Measurements from ENCODE around the gene CNTN4.

CNTN4 gene

GRCh38 chr3:3105815-3106214, 1007.1 kb downstream of the CNTN4 start:
- no peak for DNase-seq (ENCODE audit: low spot score)

DNA sequence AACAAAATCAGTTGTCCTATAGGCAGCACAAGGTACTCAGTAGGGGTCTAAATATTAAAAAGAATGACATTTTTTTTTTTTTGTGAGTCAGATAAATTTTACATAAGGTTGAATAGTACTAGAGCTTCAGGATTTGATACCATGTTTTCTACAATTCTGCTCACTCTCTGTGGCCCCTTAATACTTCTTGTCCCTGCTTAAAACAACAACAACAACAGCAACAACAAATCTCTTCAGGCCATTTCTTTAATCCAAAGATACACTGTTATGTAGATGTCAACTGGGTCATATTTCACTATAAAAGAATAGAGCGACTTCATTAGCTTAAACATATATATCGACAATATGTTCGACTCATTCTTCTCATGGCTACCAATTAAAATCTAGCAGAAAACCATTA, 1008.5 kb downstream of the CNTN4 start:
- DNase-seq (ENCODE audit: low spot score) = no peak
